HG02943 (cell line): Measurements from ENCODE around the gene EEF2K.

Experiments
- ATAC-seq: cut with Tn5 transposase; IDR thresholded peaks from one replicate; pipeline ENCODE4 v1.9.1; 2021; ENCODE audit warnings: mild to moderate bottlenecking, low read depth, moderate library complexity; ENCODE audit not compliant: unreplicated experiment

The EEF2K gene

GRCh38 chr16:22239131-22239805, 33.2 kb downstream of the EEF2K start:
- no peak for ATAC-seq

GRCh38 chr16:22240023-22240710, 34.1 kb downstream of the EEF2K start:
- no peak for ATAC-seq

- ATAC-seq, result no peak
Measured at GRCh38 chr16:22250522-22250921, 44.4 kb downstream of the EEF2K start.

- ATAC-seq, result no peak
Measured at GRCh38 chr16:22252317-22252716, 46.2 kb downstream of the EEF2K start.

- ATAC-seq, result no peak
Measured at GRCh38 chr16:22253272-22253671, 47.2 kb downstream of the EEF2K start.

- ATAC-seq, result no peak
Measured at GRCh38 chr16:22255335-22255734, 49.3 kb downstream of the EEF2K start.

- ATAC-seq, result no peak
Measured at GRCh38 chr16:22257440-22257839, 51.4 kb downstream of the EEF2K start.

- no peak for ATAC-seq
Measured at GRCh38 chr16:22260490-22260889, 54.4 kb downstream of the EEF2K start.

- no peak for ATAC-seq
Measured at GRCh38 chr16:22262460-22262859, 56.4 kb downstream of the EEF2K start.

- no peak for ATAC-seq
Measured at GRCh38 chr16:22264786-22265185, 58.7 kb downstream of the EEF2K start.

- ATAC-seq, result no peak
Measured at GRCh38 chr16:22265351-22265750, 59.3 kb downstream of the EEF2K start.

- ATAC-seq, result no peak
Measured at GRCh38 chr16:22266546-22266945, 60.5 kb downstream of the EEF2K start.

- no peak for ATAC-seq
Measured at GRCh38 chr16:22267764-22268163, 61.7 kb downstream of the EEF2K start.

GRCh38 chr16:22270525-22270924, 64.4 kb downstream of the EEF2K start:
- ATAC-seq, result no peak

- ATAC-seq, result no peak
Measured at GRCh38 chr16:22272870-22273650, 67.0 kb downstream of the EEF2K start.

- no peak for ATAC-seq
Measured at GRCh38 chr16:22274916-22275315, 68.8 kb downstream of the EEF2K start.

- ATAC-seq, result no peak
Measured at GRCh38 chr16:22278441-22279230, 72.6 kb downstream of the EEF2K start.

- ATAC-seq, result no peak
Measured at GRCh38 chr16:22282254-22282892, 76.3 kb downstream of the EEF2K start.

- no peak for ATAC-seq
Measured at GRCh38 chr16:22284637-22285036, 78.6 kb downstream of the EEF2K start.

GRCh38 chr16:22285080-22285479, 79.0 kb downstream of the EEF2K start:
- ATAC-seq, result no peak
